Measurements from ENCODE around the gene TRA2B.

- TF ChIP-seq POLR2A (IDR thresholded peaks at IDR 0.05; ENCODE audit: low read depth, low read length) (no peak; the same call in 1 of the 2 replicates), POLR2AphosphoS5 (IDR thresholded peaks at IDR 0.05; ENCODE audit: low read depth, low read length) (no peak)
These were observed 763 bp downstream of the TRA2B start for GRCh38 chr3:185936814-185937688.
